Psoas muscle (tissue), 8 donors: Measurements from ENCODE around the gene PTPRG. TPM values are rescaled to one million over a fixed set of nuclear protein-coding genes. Genes with fewer than 3 reads are reported as not detected.

Experiments used
- ATAC-seq, 4 donors: fragments of 200-7000 bp; cut with Tn5 transposase; one replicate each; pipeline ENCODE4 v1.9.1; 2020; ENCODE audit warnings: moderate library complexity in 3 of 4, mild to moderate bottlenecking in 2 of 4
- DNase-seq, 2 donors: peaks; one replicate each; pipeline ENCODE4 v3.0.0-alpha.2; 2020
- H3K27ac ChIP-seq: fragments of 200-600 bp; one replicate; pipeline ENCODE4 v1.8.0; 2022
- H3K27me3 ChIP-seq, 3 donors: fragments of 200-600 bp in 1 of 3; one replicate each; pipeline versions ENCODE4 v1.6.1 to v1.8.0; 2013 to 2022; ENCODE audit warnings: low read length in 2 of 3, mild to moderate bottlenecking in 2 of 3, moderate library complexity in 1 of 3; ENCODE audit not compliant: insufficient read depth in 3 of 3
- H3K36me3 ChIP-seq, 2 donors: fragments of 200-600 bp in 1 of 2; one replicate each; pipeline versions ENCODE4 v1.6.1 to v1.8.0; 2013 to 2022; ENCODE audit warnings: low read depth in 1 of 2, mild to moderate bottlenecking in 1 of 2, moderate library complexity in 1 of 2; ENCODE audit not compliant: insufficient read depth in 1 of 2
- H3K4me1 ChIP-seq: fragments of 200-600 bp; one replicate; pipeline ENCODE4 v1.8.0; 2022
- H3K4me3 ChIP-seq: fragments of 200-600 bp; one replicate; pipeline ENCODE4 v1.8.0; 2022; ENCODE audit warnings: mild to moderate bottlenecking
- H3K9me3 ChIP-seq: fragments of 200-600 bp; one replicate; pipeline ENCODE4 v1.8.0; 2022
- WGBS, 3 donors: extraction: QIAGEN DNeasy Blood & Tissue Kit; methylation state at CpG; one replicate each; pipeline versions ENCODE4 v1.1.6 to v1.1.7; 2013; 5-methylcytosine and 5-hydroxymethylcytosine counted together
- intact Hi-C, 2 donors: fragments of 100-400 bp; cut with DNase I; formaldehyde crosslinking; loops; one replicate each; pipeline versions ENCODE4 v1.11.0 to v1.14.2; 2022
- polyA plus RNA-seq, 3 donors: library from polyadenylated mRNA; stranded (reverse); fragments of 200-250 nt; gene quantifications; one replicate each; pipeline ENCODE4 v1.2.3, GENCODE V29; 2013
- total RNA-seq, 4 donors: library from RNA; stranded (reverse); fragmentation: NEBNext Ultra II Directional in 2 of 4; extraction: Animal tissue kit (Norgen Biotek cat#: 25700) in 2 of 4; gene quantifications; one replicate each; pipeline versions ENCODE4 v1.2.1 to v1.2.4, GENCODE V29; 2021 to 2023
- TF ChIP-seq, protein P1 (sequence below): fragments of 200-600 bp; IDR thresholded peaks from one replicate; pipeline ENCODE4 v1.8.0; 2022; ENCODE audit warnings: antibody characterized with exemption
- donor health status: healthy with polysubstance abuse.
- donor health status: DM: no; HTN: no; CAD: no; lungs with moderate emphysema.
- donor health status: Bipolar disorder and iron deficiency.
- donor health status: healthy.
- donor health status: DM: yes; HTN: yes; CAD: no.
- donor health status: DM: no; HTN: no; CAD: no.
- donor health status: DM: no; HTN: no; CAD: no.
- donor health status: DM: yes; HTN: yes; CAD: no.

The PTPRG gene
- total and polyA plus RNA-seq, 7 donors = 4.5 to 29.5 (median 12.6) TPM

- Histone ChIP-seq H3K36me3 (no peaks in the 10 kb centered on the region), H3K4me1 (peaks cover 7% of the 10 kb centered on the region), H3K27me3 (no peaks in the 10 kb centered on the region), H3K27ac (no peak overlapping the region), H3K4me3 (no peak overlapping the region), H3K9me3 (no peaks in the 10 kb centered on the region)
- DNase-seq (no peak), ATAC-seq (no peak)
- TF ChIP-seq, protein P1, sequence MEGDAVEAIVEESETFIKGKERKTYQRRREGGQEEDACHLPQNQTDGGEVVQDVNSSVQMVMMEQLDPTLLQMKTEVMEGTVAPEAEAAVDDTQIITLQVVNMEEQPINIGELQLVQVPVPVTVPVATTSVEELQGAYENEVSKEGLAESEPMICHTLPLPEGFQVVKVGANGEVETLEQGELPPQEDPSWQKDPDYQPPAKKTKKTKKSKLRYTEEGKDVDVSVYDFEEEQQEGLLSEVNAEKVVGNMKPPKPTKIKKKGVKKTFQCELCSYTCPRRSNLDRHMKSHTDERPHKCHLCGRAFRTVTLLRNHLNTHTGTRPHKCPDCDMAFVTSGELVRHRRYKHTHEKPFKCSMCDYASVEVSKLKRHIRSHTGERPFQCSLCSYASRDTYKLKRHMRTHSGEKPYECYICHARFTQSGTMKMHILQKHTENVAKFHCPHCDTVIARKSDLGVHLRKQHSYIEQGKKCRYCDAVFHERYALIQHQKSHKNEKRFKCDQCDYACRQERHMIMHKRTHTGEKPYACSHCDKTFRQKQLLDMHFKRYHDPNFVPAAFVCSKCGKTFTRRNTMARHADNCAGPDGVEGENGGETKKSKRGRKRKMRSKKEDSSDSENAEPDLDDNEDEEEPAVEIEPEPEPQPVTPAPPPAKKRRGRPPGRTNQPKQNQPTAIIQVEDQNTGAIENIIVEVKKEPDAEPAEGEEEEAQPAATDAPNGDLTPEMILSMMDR = no peak
- intact Hi-C loops = loop anchor here in 1 of 2 donors (10.0 kb wide), 1 partner anchor 238 kb away; no protein-coding TSS in a partner anchor
- WGBS, 3 donors = 95 to 97% (median 96%) methylated on average over 8 of the region's 8 CpGs
Measured at GRCh38 chr3:62183087-62183486, 621.7 kb downstream of the PTPRG start.

DNA sequence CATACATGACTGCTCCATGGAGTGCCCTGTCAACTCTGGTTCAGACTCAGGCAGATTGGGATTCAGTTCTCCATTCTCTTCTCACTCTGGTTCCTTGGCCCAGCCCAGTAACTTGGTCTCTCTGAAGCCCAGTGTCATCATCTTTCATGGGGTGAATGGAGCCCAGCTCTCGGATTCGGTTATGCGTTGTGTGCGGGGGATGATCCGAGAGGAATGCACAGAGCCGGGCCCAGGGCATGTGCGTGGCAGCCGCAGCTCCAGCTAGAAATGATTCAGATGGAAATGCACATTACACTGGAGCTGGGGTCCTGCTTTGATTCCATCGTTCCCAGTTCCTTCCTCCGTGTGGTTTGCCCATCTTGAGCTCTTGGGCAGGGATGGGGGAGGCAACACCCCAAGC, 622.6 kb downstream of the PTPRG start:
- Histone ChIP-seq H3K27ac (no peak overlapping the region), H3K36me3 (no peaks in the 10 kb centered on the region), H3K9me3 (no peaks in the 10 kb centered on the region), H3K4me3 (no peak overlapping the region), H3K27me3 (no peaks in the 10 kb centered on the region), H3K4me1 (peaks cover 15% of the 10 kb centered on the region)
- WGBS, 3 donors = 96 to 98% (median 98%) methylated on average over 10 of the region's 10 CpGs
- DNase-seq (no peak), ATAC-seq (no peak)
- TF ChIP-seq, protein P1 = no peak
- intact Hi-C loops = loop anchor here in 1 of 2 donors (10.0 kb wide), 1 partner anchor 239 kb away; no protein-coding TSS in a partner anchor

- DNase-seq = peak; percentile 28 to 69
- WGBS, 3 donors = 67 to 82% (median 71%) methylated on average over 7 of the region's 7 CpGs
- TF ChIP-seq, protein P1 = no peak
- Histone ChIP-seq H3K4me3 (no peak overlapping the region), H3K36me3 (no peaks in the 10 kb centered on the region), H3K27me3 (no peaks in the 10 kb centered on the region), H3K27ac (no peak overlapping the region), H3K9me3 (no peaks in the 10 kb centered on the region), H3K4me1 (peaks cover 15% of the 10 kb centered on the region)
- no peak for ATAC-seq
- intact Hi-C loops = loop anchor here in 1 of 2 donors (10.0 kb wide), 1 partner anchor 240 kb away; no protein-coding TSS in a partner anchor
Measured at GRCh38 chr3:62184559-62184958, 623.2 kb downstream of the PTPRG start.

GRCh38 chr3:62187022-62187431, 625.7 kb downstream of the PTPRG start:
- DNase-seq = no peak
- Histone ChIP-seq H3K27me3 (no peaks in the 10 kb centered on the region), H3K9me3 (no peaks in the 10 kb centered on the region), H3K36me3 (peaks cover 0 to 6% of the 10 kb centered on the region in 2 donors), H3K27ac (no peak overlapping the region), H3K4me3 (no peak overlapping the region), H3K4me1 (peaks cover 15% of the 10 kb centered on the region)
- peak; percentile 42 to 60 (median 58) for ATAC-seq
- intact Hi-C loops = loop anchor here (5.0 to 10.0 kb wide), 3 partner anchors 242 to 625 kb away; partner anchors contain the start of gene PTPRG (in 2 of the 2)
- WGBS, 3 donors = 66 to 77% (median 69%) methylated on average over 7 of the region's 7 CpGs
- TF ChIP-seq, protein P1 = peak; percentile 42
